ENCODE measurements around the gene OR10H1. TPM values are rescaled to one million over a fixed set of nuclear protein-coding genes. Genes with fewer than 3 reads are reported as not detected.

OR10H1 gene, protein sequence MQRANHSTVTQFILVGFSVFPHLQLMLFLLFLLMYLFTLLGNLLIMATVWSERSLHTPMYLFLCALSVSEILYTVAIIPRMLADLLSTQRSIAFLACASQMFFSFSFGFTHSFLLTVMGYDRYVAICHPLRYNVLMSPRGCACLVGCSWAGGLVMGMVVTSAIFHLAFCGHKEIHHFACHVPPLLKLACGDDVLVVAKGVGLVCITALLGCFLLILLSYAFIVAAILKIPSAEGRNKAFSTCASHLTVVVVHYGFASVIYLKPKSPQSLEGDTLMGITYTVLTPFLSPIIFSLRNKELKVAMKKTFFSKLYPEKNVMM
- total RNA-seq = not detected

DNA sequence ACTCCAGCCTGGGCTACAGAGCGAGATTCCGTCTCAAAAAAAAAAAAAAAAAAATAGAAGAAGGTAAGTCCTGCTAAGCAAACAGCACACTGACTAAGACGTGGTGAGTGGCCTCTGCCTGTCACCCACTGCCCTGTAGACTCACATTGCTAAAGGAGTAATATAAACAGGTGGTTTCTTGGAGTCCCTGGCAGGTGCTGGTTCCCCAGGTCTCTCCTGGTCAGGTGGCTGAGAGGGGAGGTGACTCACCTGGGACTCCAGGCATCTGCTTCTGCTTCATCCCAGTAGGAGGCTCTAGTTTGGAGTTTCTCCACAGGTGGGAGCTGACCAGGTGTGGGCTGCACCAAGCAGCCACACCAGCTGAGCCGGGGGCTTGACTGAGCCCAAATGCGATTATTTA lies at the start of gene OR10H1:
OR10H1 (minus strand) TSS at position 359 of the 400 bp plus-strand sequence. CDS start 7,627 bp downstream, outside the sequence.
- H3K4me3 ChIP-seq = no peak within 1 kb of the TSS
- no peaks in the 10 kb centered on the region for H3K36me3 ChIP-seq
- intact Hi-C loops (cut with DNase I) = no loop called here
- no peaks in the 10 kb centered on the region for H3K9me3 ChIP-seq
- no peaks in the 10 kb centered on the region for H3K27me3 ChIP-seq
- no peaks in the 10 kb centered on the region for H3K4me1 ChIP-seq
- no peak for DNase-seq (ENCODE audit: extremely low spot score in 2 of 2)
- no peak for TF ChIP-seq POLR2AphosphoS5 (IDR thresholded peaks at IDR 0.05; ENCODE audit: insufficient read depth in 1 of 2, low read depth in 1 of 2)
- TF ChIP-seq, protein P1, sequence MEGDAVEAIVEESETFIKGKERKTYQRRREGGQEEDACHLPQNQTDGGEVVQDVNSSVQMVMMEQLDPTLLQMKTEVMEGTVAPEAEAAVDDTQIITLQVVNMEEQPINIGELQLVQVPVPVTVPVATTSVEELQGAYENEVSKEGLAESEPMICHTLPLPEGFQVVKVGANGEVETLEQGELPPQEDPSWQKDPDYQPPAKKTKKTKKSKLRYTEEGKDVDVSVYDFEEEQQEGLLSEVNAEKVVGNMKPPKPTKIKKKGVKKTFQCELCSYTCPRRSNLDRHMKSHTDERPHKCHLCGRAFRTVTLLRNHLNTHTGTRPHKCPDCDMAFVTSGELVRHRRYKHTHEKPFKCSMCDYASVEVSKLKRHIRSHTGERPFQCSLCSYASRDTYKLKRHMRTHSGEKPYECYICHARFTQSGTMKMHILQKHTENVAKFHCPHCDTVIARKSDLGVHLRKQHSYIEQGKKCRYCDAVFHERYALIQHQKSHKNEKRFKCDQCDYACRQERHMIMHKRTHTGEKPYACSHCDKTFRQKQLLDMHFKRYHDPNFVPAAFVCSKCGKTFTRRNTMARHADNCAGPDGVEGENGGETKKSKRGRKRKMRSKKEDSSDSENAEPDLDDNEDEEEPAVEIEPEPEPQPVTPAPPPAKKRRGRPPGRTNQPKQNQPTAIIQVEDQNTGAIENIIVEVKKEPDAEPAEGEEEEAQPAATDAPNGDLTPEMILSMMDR (IDR thresholded peaks at IDR 0.05) = no peak
- H3K27ac ChIP-seq = no peak within 1 kb of the TSS

DNA sequence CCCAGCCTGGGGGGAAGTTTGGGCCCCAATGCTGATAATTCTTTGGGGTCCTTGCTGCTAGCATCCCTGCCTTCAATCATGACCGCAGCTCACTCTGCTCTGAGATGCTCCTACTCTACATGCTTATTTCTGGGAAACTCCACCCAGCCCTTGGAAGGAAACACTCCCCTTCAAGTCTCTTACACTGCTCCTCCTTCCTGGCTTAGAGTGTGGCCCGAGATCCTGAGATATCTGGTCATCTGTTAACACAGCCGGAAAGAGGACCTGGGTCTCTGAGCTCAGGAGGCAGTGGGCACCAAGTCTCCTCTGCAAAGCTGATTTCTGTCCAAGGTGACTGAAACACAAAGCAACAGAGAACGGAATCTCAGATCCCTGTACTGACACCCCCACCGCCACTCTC lies 49.4 kb upstream of the OR10H1 start:
- no peak overlapping the region for H3K4me3 ChIP-seq
- H3K36me3 ChIP-seq = no peaks in the 10 kb centered on the region
- no peak for DNase-seq (ENCODE audit: extremely low spot score in 2 of 2)
- no peaks in the 10 kb centered on the region for H3K4me1 ChIP-seq
- intact Hi-C loops (cut with DNase I) = no loop called here
- H3K27me3 ChIP-seq = no peaks in the 10 kb centered on the region
- no peak for TF ChIP-seq POLR2A (IDR thresholded peaks at IDR 0.05)
- TF ChIP-seq, protein P1 (IDR thresholded peaks at IDR 0.05) = no peak
- TF ChIP-seq POLR2AphosphoS5 (IDR thresholded peaks at IDR 0.05; ENCODE audit: insufficient read depth in 1 of 2, low read depth in 1 of 2) = no peak
- H3K27ac ChIP-seq = no peak overlapping the region
- H3K9me3 ChIP-seq = no peaks in the 10 kb centered on the region

DNA sequence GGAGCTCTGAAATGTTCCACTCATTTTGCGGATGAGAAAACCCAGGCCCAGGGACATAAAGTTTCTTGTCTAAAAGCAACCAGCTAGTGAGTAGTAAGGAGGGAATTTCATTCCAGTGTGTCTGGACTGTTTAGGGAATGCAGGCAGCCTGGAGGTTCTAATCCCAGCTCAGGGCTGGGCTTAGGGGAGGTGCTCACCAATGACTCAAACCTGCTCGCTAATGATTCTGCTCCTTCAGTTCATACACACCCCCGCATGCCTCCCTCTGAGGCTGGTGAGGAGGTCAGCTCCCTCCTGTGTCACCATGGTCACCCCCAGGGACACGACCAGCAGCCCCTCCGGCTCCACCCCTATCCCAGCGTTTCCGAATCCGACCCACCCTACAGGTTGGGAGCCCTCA lies 47.8 kb upstream of the OR10H1 start:
- intact Hi-C loops (cut with DNase I) = no loop called here
- Histone ChIP-seq H3K4me3 (no peak overlapping the region), H3K9me3 (no peaks in the 10 kb centered on the region), H3K27me3 (no peaks in the 10 kb centered on the region), H3K27ac (no peak overlapping the region), H3K4me1 (no peaks in the 10 kb centered on the region), H3K36me3 (no peaks in the 10 kb centered on the region)
- no peak for DNase-seq (ENCODE audit: extremely low spot score in 2 of 2)
- TF ChIP-seq, protein P1 (IDR thresholded peaks at IDR 0.05) = no peak
- TF ChIP-seq POLR2AphosphoS5 (IDR thresholded peaks at IDR 0.05; ENCODE audit: insufficient read depth in 1 of 2, low read depth in 1 of 2) (no peak), POLR2A (IDR thresholded peaks at IDR 0.05) (no peak)

DNA sequence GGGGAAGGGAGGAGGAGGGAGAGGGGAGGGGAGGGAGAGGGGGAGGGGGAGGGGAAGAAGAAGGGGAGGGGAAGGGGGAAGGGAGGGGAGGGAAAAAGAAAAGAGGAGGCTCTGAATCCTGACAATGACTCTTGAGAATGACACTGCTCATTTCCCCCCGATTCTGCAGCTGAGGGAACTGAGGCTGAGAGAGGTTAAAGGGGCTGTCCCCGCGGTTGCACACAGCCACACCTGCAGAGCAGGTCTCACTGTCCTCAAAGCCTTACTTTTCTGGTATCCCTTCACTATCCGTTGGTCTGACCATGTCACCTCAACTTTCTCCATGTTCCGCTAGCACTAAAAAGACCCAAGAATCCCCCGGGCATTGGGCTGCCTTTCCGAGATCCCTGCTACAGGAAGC lies 47.0 kb upstream of the OR10H1 start:
- Histone ChIP-seq H3K4me3 (no peak overlapping the region), H3K27me3 (no peaks in the 10 kb centered on the region), H3K9me3 (no peaks in the 10 kb centered on the region), H3K4me1 (no peaks in the 10 kb centered on the region), H3K36me3 (no peaks in the 10 kb centered on the region), H3K27ac (no peak overlapping the region)
- no peak for DNase-seq (ENCODE audit: extremely low spot score in 2 of 2)
- TF ChIP-seq POLR2A (IDR thresholded peaks at IDR 0.05) (no peak), POLR2AphosphoS5 (IDR thresholded peaks at IDR 0.05; ENCODE audit: insufficient read depth in 1 of 2, low read depth in 1 of 2) (no peak)
- TF ChIP-seq, protein P1 (IDR thresholded peaks at IDR 0.05) = no peak
- intact Hi-C loops (cut with DNase I) = no loop called here

DNA sequence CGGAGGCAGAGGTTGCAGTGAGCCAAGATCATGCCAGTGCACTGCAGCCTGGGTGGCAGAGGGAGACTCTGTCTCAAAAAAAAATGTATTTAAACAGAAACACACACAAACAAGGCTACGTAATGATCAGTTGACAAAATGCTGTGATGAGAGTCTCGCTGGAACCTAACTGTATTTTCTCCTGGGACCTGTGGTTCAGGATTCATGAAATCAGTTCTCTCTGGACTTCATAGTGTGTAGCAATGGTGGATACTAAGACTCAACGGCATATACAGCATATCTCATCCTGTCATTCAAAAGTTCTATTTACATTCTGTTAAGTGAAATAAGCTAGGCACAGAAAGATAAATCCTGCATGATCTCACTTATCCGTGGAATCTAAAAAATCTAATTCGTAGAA lies 45.1 kb upstream of the OR10H1 start:
- intact Hi-C loops (cut with DNase I) = no loop called here
- TF ChIP-seq POLR2AphosphoS5 (IDR thresholded peaks at IDR 0.05; ENCODE audit: insufficient read depth in 1 of 2, low read depth in 1 of 2) (no peak), POLR2A (IDR thresholded peaks at IDR 0.05) (no peak)
- TF ChIP-seq, protein P1 (IDR thresholded peaks at IDR 0.05) = no peak
- no peaks in the 10 kb centered on the region for H3K4me1 ChIP-seq
- no peak overlapping the region for H3K27ac ChIP-seq
- DNase-seq (ENCODE audit: extremely low spot score in 2 of 2) = no peak
- H3K4me3 ChIP-seq = no peak overlapping the region
- no peaks in the 10 kb centered on the region for H3K36me3 ChIP-seq
- no peaks in the 10 kb centered on the region for H3K9me3 ChIP-seq
- no peaks in the 10 kb centered on the region for H3K27me3 ChIP-seq

All from vagina (tissue), 2 donors.